Left forelimb (tissue), 1 donor: ENCODE results near the gene FCN2.

Experiments used
- DNase-seq: peaks from one replicate; pipeline ENCODE4 v3.0.0-alpha.2; 2018; ENCODE audit warnings: low spot score

The FCN2 gene

GRCh38 chr9:134880484-134881312 is at the start of gene FCN2:
Gene FCN2, plus strand, starts transcription at chr9:134880810. Its CDS starts 12 bp downstream, at chr9:134880822.
- DNase-seq = peak; percentile 59

GRCh38 chr9:134830926-134831720 is 49.5 kb upstream of the FCN2 start:
- no peak for DNase-seq

DNA sequence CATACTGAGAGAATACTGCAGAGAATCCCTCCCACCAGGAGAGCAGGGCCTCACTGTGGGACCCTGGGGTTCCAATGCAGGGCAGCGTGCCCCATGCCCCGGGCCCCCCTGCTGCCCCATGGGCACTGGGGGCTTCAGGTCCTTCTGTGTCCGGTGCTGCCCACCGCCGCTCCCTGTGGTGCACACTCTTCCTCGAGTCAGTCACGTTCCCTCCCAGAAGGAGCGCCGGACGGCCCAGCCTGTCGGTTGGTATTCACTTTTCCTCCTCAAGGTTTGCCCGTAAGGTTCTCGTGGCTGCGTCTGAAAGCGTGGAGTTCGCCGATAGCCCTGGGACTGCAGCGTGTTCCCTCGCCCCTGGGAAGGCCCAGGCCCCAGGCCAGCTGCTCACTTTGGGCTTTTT is 48.1 kb upstream of the FCN2 start:
- no peak for DNase-seq

DNA sequence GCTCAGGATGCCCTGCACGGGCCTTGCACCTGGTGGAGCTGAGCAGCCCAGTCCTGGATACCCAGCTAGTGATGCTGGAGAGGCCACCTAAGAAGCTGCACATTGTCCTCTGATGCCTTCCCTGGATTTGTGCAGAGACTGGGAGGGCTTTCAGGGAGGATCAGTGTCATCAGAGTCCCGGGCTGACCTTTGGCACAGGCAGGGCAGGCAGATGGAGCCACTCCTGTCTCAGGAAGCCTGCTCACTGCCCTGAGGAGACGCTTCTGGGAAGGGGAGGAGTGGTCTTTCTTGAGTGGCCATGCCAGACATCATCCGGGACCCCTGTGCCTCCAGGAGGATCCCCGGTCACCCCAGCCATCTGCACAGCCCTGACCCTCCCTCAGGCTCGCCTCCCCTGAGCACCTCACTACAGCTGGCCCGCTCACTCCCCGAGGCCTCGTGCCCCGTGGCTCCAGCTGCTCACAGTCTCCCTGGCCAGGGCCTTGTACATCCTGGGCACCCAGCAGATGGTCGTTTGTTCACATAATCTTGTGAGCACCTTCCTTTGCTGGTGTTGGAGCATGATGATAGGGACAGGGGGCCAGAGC is 47.2 kb upstream of the FCN2 start:
- DNase-seq = no peak

GRCh38 chr9:134834217-134834956 is 46.2 kb upstream of the FCN2 start:
- no peak for DNase-seq

DNA sequence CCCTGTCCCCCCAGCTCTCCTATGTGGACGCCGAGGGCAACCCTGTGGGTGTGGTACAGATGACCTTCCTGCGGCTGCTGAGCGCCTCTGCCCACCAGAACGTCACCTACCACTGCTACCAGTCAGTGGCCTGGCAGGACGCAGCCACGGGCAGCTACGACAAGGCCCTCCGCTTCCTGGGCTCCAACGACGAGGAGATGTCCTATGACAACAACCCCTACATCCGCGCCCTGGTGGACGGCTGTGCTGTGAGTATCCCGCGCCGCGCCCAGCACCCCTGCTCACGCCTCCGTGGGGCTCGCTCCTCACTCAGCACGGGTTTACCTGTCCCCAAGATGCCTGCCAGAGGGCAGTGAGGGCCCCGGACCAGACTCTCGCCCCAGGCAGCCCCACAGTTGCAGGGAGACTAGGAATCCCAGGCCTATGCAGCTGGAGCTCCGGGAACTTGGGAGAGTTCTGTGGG is 45.6 kb upstream of the FCN2 start:
- DNase-seq = no peak

DNA sequence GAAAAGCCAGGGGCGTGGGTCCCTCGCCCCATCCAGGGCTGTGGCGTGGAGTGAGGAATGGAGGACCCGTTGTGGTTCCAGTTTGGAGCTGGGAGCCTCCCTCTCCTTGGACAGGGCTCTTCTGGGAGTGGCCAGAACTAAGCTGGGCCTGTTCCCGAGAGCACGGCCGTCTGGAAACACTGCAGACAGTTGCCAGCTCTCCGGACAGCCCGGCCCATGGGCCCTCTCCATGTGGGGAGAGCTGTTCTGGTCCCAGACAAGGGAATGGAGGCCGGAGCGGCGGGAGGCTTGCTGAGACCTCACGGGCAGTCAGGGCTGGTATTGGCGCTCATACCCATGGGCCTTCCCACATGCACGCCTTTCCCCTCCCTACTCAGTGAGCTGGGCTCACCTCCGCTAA is 45.2 kb upstream of the FCN2 start:
- no peak for DNase-seq

DNA sequence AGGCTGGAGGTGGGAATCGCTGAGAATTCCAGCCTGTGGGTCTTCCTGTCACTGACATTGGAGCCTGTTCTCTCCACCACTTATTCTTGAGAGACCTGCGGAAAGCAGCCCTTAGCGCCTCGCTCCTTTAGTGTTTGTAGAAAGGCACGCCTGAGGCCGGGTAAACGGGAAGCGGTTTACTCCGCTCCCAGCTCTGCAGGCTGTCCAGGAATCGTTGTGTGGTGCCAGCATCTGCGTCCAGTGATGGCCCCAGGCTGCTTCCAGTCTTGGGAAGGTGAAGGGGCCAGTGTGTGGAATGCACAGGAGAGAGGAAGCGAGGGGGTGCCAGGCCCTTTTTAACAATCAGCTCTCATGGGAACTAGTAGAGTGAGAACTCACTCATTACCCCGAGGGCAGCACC is 44.6 kb upstream of the FCN2 start:
- no peak for DNase-seq

DNA sequence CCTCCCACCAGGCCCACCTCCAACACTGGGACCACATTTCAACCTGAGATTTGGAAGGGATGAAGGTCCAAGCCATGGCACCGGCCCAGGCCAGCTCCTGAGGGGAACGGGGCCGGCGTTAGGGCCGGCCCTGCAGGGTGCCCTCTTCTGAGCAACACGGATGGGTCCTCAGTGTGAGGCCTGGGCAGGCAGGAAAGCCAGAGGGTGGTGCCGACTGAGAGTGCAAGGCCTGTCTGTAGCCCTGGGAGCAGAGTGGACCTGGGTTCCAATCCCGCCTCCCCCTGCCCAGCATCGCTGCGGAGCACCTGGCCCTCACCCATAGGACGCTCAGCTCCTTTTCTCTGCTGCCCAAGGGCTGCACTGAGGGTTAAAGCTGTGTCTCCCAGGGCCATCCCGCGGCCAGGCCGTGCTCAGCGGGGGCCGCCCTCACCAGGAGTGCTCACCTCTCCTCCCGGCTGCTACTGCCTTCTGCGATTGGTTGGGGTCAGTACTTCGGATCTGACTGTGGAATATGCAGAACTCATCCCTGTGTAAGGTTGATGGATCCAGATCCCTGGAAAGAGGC is 44.1 kb upstream of the FCN2 start:
- DNase-seq = no peak

DNA sequence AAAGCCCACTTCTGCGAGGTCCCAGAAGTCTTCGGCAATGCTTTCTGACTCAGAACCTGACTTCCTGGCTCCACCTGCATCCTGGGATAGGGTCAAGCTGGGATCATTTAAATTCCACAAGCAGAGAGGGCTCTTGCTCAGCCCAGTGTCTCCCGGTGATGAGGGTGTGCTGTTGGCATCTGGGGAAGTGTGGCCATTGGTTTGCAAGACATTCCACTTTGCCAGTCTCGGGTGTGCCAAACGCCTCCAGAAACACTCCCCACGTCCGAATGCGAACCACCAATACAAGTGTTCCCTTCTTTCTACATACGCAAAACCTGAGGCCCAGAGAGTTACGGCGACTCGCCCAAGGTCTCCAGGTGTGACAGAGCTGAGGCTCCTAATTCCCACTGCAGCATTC is 43.1 kb upstream of the FCN2 start:
- no peak for DNase-seq

DNA sequence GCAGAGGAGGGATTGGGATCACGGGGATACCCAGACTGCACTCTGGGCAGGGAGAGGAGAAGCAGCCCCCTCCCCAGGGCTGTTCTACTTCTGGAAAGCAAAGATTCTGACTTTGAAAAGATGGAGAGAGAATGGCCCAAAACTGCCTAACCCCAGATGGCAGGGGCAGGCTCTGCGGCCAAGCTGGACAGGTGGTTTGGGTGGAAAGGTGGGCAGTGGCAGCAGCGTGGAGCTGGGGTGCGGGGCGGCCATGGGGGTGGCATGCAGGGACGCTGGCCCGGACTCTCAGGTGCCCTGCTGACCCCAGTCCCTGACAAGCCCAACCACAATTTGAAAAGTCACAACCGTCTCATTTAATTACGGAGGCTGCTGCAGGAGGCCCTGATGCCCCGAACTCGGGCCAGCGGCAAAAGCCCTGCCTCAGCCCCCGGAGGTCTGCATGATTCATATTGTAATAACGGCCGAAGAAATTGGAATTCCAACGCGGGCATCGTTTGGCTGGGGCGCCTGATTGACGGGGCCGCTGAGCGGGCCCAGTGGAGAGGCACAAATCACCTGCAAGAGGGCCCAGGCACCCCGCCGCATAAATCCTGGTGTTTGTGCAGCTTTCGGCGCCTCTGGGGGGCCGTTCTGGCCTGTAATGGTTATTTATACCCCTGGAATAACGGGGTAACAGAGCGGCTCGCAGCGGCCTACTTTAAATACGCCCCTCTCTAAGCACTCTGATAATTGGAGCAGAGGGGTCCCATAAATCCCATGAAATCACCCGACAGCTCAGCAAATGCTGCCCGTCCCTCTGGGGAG is 41.8 kb upstream of the FCN2 start:
- no peak for DNase-seq

GRCh38 chr9:134839455-134840125 is 41.0 kb upstream of the FCN2 start:
- no peak for DNase-seq

- no peak for DNase-seq
Measured at GRCh38 chr9:134840511-134840910, 40.1 kb upstream of the FCN2 start.

GRCh38 chr9:134841180-134841904 is 39.3 kb upstream of the FCN2 start:
- no peak for DNase-seq

DNA sequence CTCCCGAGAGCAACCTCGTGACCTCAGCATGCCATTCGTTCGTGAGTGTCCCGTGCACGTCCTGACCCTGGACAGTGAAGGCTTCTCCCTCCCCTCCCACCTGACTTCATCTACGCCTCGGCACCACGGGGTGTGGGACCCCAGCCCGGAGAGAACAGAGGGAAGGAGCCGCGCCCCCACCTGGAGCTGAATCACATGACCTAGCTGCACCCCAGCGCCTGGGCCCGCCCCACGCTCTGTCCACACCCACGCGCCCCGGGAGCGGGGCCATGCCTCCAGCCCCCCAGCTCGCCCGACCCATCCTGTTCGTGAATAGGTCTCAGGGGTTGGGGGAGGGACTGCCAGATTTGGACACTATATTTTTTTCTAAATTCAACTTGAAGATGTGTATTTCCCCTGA is 38.3 kb upstream of the FCN2 start:
- no peak for DNase-seq

DNA sequence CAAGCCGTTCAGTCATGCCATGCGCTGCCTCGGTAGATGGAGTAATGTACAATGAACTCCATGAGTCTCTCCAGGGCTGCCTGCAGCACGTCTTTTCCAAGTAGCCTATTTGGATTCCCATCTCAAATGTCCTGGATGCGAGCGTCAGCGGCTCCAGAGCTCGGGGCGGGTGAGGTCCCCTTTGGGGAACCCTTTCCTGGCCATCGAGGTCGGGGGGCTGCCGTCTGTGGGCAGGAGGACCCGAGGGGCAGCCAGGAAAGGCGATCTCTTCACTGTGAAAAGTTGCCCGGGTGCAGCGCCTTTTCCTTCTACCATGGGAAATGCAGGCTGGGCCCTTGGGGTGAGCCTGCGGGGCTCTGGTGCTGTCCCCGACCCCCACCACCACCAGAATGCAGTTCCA is 36.9 kb upstream of the FCN2 start:
- no peak for DNase-seq

- DNase-seq = no peak
Measured at GRCh38 chr9:134844821-134845220, 35.8 kb upstream of the FCN2 start.

DNA sequence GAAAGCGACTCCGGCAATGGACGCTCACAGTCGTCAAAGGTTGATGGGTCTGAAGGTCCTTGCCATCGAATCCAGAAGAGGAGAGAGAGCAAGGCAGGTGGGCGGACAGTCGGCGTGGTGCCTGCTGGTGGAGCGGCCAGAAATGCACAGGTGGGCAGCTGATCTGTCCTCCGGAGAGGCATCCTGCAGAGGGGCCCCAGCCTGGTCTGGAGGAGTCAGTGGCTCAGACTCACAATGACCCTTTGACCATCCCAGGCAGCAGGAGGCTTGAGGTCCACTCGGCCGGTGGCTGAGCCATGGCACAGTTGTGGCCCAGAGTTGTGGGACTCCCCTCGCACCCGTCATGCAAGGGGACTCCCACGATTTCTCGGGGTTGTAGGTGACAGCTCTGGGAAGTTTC is 34.4 kb upstream of the FCN2 start:
- DNase-seq = no peak

DNA sequence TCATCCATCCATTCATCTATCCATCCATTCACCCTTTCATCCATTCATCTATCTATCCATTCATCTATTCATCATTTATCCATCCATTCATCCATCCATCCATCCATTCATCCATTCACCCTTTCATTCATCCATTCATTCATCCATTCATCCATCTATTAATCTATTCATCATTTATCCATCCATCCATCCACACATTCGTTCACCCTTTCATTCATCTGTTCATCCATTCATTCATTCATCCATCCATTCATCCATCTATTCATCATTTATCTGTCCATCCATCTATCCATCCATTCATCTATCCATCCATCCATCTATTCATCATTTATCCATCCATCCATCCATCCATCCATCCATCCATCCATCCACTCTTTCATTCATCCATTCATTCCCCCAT is 33.9 kb upstream of the FCN2 start:
- no peak for DNase-seq

GRCh38 chr9:134847138-134847537 is 33.5 kb upstream of the FCN2 start:
- DNase-seq = no peak
